AG09309 (cell line): ENCODE measurements around the gene MS4A3.
"Not testable (repeated sequence)": the region's sequence is repeated elsewhere in the genome, so short reads cannot be mapped to it uniquely, and the experiment has no call there.

ENCODE experiments used
- DNase-seq: peaks from one replicate; pipeline ENCODE4 v3.0.0-alpha.2; 2010; ENCODE audit warnings: low read depth
- H3K4me3 ChIP-seq: 2 replicates; pipeline ENCODE4 v1.5.1; 2011; ENCODE audit warnings: mild to moderate bottlenecking, low read depth, low read length, moderate library complexity; ENCODE audit not compliant: control insufficient read depth
- CTCF ChIP-seq: IDR thresholded peaks from 2 replicates; pipeline ENCODE4 v1.5.1; 2011; ENCODE audit warnings: mild to moderate bottlenecking, low read depth, low read length, inconsistent platforms; ENCODE audit not compliant: insufficient read depth, control insufficient read depth; ENCODE audit errors: missing control alignments

MS4A3 gene

GRCh38 chr11:60056349-60056969, at the start of gene MS4A3:
TSS of gene MS4A3 (plus strand) at chr11:60056665. CDS start at chr11:60061161, 4,496 bp downstream.
- no peak for DNase-seq
- TF ChIP-seq CTCF: no peak
- H3K4me3 ChIP-seq: no peak within 1 kb of the TSS

- DNase-seq: no peak
- H3K4me3 ChIP-seq: no peak within 1 kb of the TSS
- TF ChIP-seq CTCF: no peak
Measured at GRCh38 chr11:60016881-60017280, 39.6 kb upstream of the MS4A3 start, which contains the start of gene OOSP4B. TSS of gene OOSP4B (plus strand) at chr11:60017181.

- no peak overlapping the region for H3K4me3 ChIP-seq
- no peak for DNase-seq
- no peak for TF ChIP-seq CTCF
Measured at GRCh38 chr11:60018058-60018457, 38.4 kb upstream of the MS4A3 start.

GRCh38 chr11:60020376-60020775, 36.1 kb upstream of the MS4A3 start:
- DNase-seq, H3K4me3 ChIP-seq: not testable (repeated sequence)

GRCh38 chr11:60029015-60029632, 27.3 kb upstream of the MS4A3 start:
- TF ChIP-seq CTCF: no peak
- no peak for DNase-seq

GRCh38 chr11:60040109-60040508, 16.4 kb upstream of the MS4A3 start, which contains the start of gene OOSP2:
TSS of gene OOSP2 (plus strand) at chr11:60040409. CDS start at chr11:60040460, 51 bp downstream.
- no peak for DNase-seq
- H3K4me3 ChIP-seq: no peak within 1 kb of the TSS
- TF ChIP-seq CTCF: no peak

More at GRCh38 chr11:60029015-60029632, 27.3 kb upstream of the MS4A3 start:
- H3K4me3 ChIP-seq: no peak overlapping the region

- not testable (repeated sequence) for DNase-seq, H3K4me3 ChIP-seq
Measured at GRCh38 chr11:60050422-60050821, 6.0 kb upstream of the MS4A3 start.

GRCh38 chr11:60050839-60051238, 5.6 kb upstream of the MS4A3 start:
- not testable (repeated sequence) for H3K4me3 ChIP-seq, DNase-seq
